DND-41 (cell line): Measurements from ENCODE around the gene CENPP.

Experiments used
- ATAC-seq: fragments of 200-7000 bp; cut with Tn5 transposase; 3 replicates; pipeline ENCODE4 v1.9.1; 2021; ENCODE audit warnings: low read depth; ENCODE audit not compliant: insufficient read depth
- DNase-seq: peaks from one replicate; pipeline ENCODE4 v3.0.0-alpha.2; 2020
- H2AFZ ChIP-seq: 2 replicates; pipeline ENCODE4 v1.6.0; 2012; ENCODE audit warnings: low read depth, low read length
- H3K27ac ChIP-seq: 2 replicates; pipeline ENCODE4 v1.5.1; 2012; ENCODE audit warnings: low read length, inconsistent platforms
- H3K27me3 ChIP-seq: fragments of 200-600 bp; sonication (generic); 2 replicates; pipeline ENCODE4 v1.6.0; 2012; ENCODE audit warnings: low read length, mild to moderate bottlenecking, inconsistent platforms; ENCODE audit not compliant: insufficient read depth, poor library complexity
- H3K36me3 ChIP-seq: 2 replicates; pipeline ENCODE4 v1.5.1; 2012; ENCODE audit warnings: low read length, inconsistent platforms; ENCODE audit not compliant: insufficient read depth
- H3K4me1 ChIP-seq: 2 replicates; pipeline ENCODE4 v1.5.1; 2012; ENCODE audit warnings: mild to moderate bottlenecking, low read length; ENCODE audit not compliant: insufficient read depth
- H3K4me2 ChIP-seq: 2 replicates; pipeline ENCODE4 v1.6.0; 2012; ENCODE audit warnings: mild to moderate bottlenecking, moderate library complexity, low read length, inconsistent platforms; ENCODE audit not compliant: insufficient read depth
- H3K4me3 ChIP-seq, 2 experiments: fragments of 200-600 bp in 1 of 2; shearing (Covaris generic) in 1 of 2; 2 replicates each; pipeline ENCODE4 v1.5.1; 2012 to 2016; ENCODE audit warnings: inconsistent platforms in 2 of 2, low read length in 2 of 2, mild to moderate bottlenecking in 2 of 2, low read depth in 1 of 2, moderate library complexity in 1 of 2
- H3K79me2 ChIP-seq: 2 replicates; pipeline ENCODE4 v1.6.0; 2012; ENCODE audit warnings: low read length, inconsistent platforms; ENCODE audit not compliant: insufficient read depth
- H3K9ac ChIP-seq: 2 replicates; pipeline ENCODE4 v1.6.0; 2012; ENCODE audit warnings: low read depth, mild to moderate bottlenecking, inconsistent platforms, low read length, moderate library complexity
- H3K9me3 ChIP-seq: 2 replicates; pipeline ENCODE4 v1.5.1; 2012; ENCODE audit warnings: low read length, moderate library complexity, mild to moderate bottlenecking, inconsistent platforms; ENCODE audit not compliant: insufficient read depth, severe bottlenecking
- H4K20me1 ChIP-seq: 2 replicates; pipeline ENCODE4 v1.6.0; 2012; ENCODE audit warnings: low read length; ENCODE audit not compliant: insufficient read depth
- CTCF ChIP-seq: IDR thresholded peaks from 2 replicates; pipeline ENCODE4 v1.5.1; 2012; ENCODE audit warnings: borderline replicate concordance, low read length, moderate library complexity, mild to moderate bottlenecking; ENCODE audit not compliant: poor library complexity, severe bottlenecking; ENCODE audit errors: extremely low read depth
- EZH2 ChIP-seq: IDR thresholded peaks from 3 replicates; pipeline ENCODE4 v1.6.1; 2012; ENCODE audit warnings: borderline replicate concordance, low read depth, mild to moderate bottlenecking, moderate library complexity, low read length, inconsistent platforms; ENCODE audit not compliant: severe bottlenecking

Gene CENPP

GRCh38 chr9:92467041-92467440, 141.3 kb downstream of the CENPP start:
- ATAC-seq (no peak), DNase-seq (no peak)
- H3K9me3 ChIP-seq, result no peaks in the 10 kb centered on the region
- no peak overlapping the region for H3K4me3 ChIP-seq
- H3K4me2 ChIP-seq, result no peak overlapping the region
- H3K36me3 ChIP-seq, result no peaks in the 10 kb centered on the region
- no peak overlapping the region for H3K9ac ChIP-seq
- H4K20me1 ChIP-seq, result peaks cover 5% of the 10 kb centered on the region; the same call in 1 of the 2 replicates
- H3K79me2 ChIP-seq, result no peaks in the 10 kb centered on the region
- TF ChIP-seq EZH2 (no peak), CTCF (no peak)
- H3K4me1 ChIP-seq, result no peaks in the 10 kb centered on the region
- H2AFZ ChIP-seq, result no peak overlapping the region
- H3K27me3 ChIP-seq, result no peaks in the 10 kb centered on the region
- H3K27ac ChIP-seq, result no peak overlapping the region

GRCh38 chr9:92467511-92467910, 141.8 kb downstream of the CENPP start:
- ATAC-seq (no peak), DNase-seq (no peak)
- no peak overlapping the region for H2AFZ ChIP-seq
- no peak overlapping the region for H3K27ac ChIP-seq
- H3K9me3 ChIP-seq, result no peaks in the 10 kb centered on the region
- H3K79me2 ChIP-seq, result no peaks in the 10 kb centered on the region
- H3K27me3 ChIP-seq, result no peaks in the 10 kb centered on the region
- TF ChIP-seq EZH2 (no peak), CTCF (no peak)
- no peak overlapping the region for H3K4me2 ChIP-seq
- no peak overlapping the region for H3K9ac ChIP-seq
- peaks cover 5% of the 10 kb centered on the region; the same call in 1 of the 2 replicates for H4K20me1 ChIP-seq
- no peaks in the 10 kb centered on the region for H3K36me3 ChIP-seq
- H3K4me1 ChIP-seq, result no peaks in the 10 kb centered on the region
- no peak overlapping the region for H3K4me3 ChIP-seq

- Histone ChIP-seq H2AFZ (no peak overlapping the region), H3K4me2 (no peak overlapping the region), H3K9ac (no peak overlapping the region), H3K4me1 (no peaks in the 10 kb centered on the region), H3K79me2 (no peaks in the 10 kb centered on the region), H3K4me3 (no peak overlapping the region), H3K36me3 (no peaks in the 10 kb centered on the region), H3K9me3 (no peaks in the 10 kb centered on the region), H3K27me3 (no peaks in the 10 kb centered on the region), H4K20me1 (peaks cover 5% of the 10 kb centered on the region; the same call in 1 of the 2 replicates), H3K27ac (no peak overlapping the region)
- ATAC-seq, result no peak
- no peak for TF ChIP-seq CTCF
- TF ChIP-seq EZH2, result no peak
- DNase-seq, result no peak
Measured at GRCh38 chr9:92468206-92468605, 142.5 kb downstream of the CENPP start.

GRCh38 chr9:92474587-92474986, 148.8 kb downstream of the CENPP start:
- Histone ChIP-seq H4K20me1 (peaks cover under 1% of the 10 kb centered on the region; the same call in 1 of the 2 replicates), H3K27me3 (no peaks in the 10 kb centered on the region), H3K4me1 (no peaks in the 10 kb centered on the region), H3K9ac (no peak overlapping the region), H3K79me2 (no peaks in the 10 kb centered on the region), H3K27ac (no peak overlapping the region), H3K9me3 (no peaks in the 10 kb centered on the region), H3K36me3 (no peaks in the 10 kb centered on the region), H2AFZ (no peak overlapping the region), H3K4me2 (no peak overlapping the region), H3K4me3 (no peak overlapping the region)
- TF ChIP-seq CTCF (no peak), EZH2 (no peak)
- DNase-seq (no peak), ATAC-seq (no peak)
